Pancreas (tissue), 10 donors: ENCODE data around the gene WWTR1. TPM values are rescaled to one million over a fixed set of nuclear protein-coding genes. Genes with fewer than 3 reads are reported as not detected.

Source experiments
- ATAC-seq, 4 donors: fragments of 200-7000 bp; cut with Tn5 transposase; one replicate each; pipeline versions ENCODE4 v1.8.0 to v1.9.1; 2020; ENCODE audit warnings: mild to moderate bottlenecking in 4 of 4, moderate library complexity in 4 of 4
- DNase-seq, 6 donors: peaks; one replicate each; pipeline ENCODE4 v3.0.0-alpha.2; 2020
- FAIRE-seq: peaks from 2 replicates; lab custom pipeline; 2012; peaks lifted over from hg19 to GRCh38; lab: Jason Lieb, UNC
- H3K27ac ChIP-seq, 4 donors: fragments of 200-600 bp; sonication (generic); 1 replicate in 3 of 4; 2 replicates in 1 of 4; pipeline versions ENCODE4 v1.5.0 to v1.8.0; 2020
- H3K27me3 ChIP-seq, 4 donors: fragments of 200-600 bp; one replicate each; pipeline ENCODE4 v1.8.0; 2021
- H3K36me3 ChIP-seq, 3 donors: fragments of 200-600 bp; sonication (generic) in 1 of 3; one replicate each; pipeline versions ENCODE4 v1.5.0 to v1.8.0; 2020 to 2021
- H3K4me1 ChIP-seq, 3 donors: fragments of 200-600 bp; one replicate each; pipeline ENCODE4 v1.8.0; 2021
- H3K4me3 ChIP-seq, 4 donors: fragments of 200-600 bp; sonication (generic) in 2 of 4; one replicate each; pipeline versions ENCODE4 v1.5.0 to v1.8.0; 2020 to 2021
- H3K9me3 ChIP-seq, 4 donors: fragments of 200-600 bp; one replicate each; pipeline ENCODE4 v1.8.0; 2021
- WGBS, 2 donors: extraction: QIAGEN DNeasy Blood & Tissue Kit; methylation state at CpG; one replicate each; pipeline ENCODE4 v1.1.7; 2013; 5-methylcytosine and 5-hydroxymethylcytosine counted together
- intact Hi-C, 3 donors: fragments of 100-400 bp; cut with DNase I; formaldehyde crosslinking; loops; one replicate each; pipeline versions ENCODE4 v1.11.1 to v1.14.2; 2022
- polyA plus RNA-seq, 2 donors: library from polyadenylated mRNA; stranded (reverse); fragments of 200-250 nt; gene quantifications; one replicate each; pipeline ENCODE4 v1.2.3, GENCODE V29; 2013
- total RNA-seq, 6 donors: library from RNA; stranded (reverse); fragmentation: NEBNext Ultra II Directional in 4 of 6; extraction: Animal tissue kit (Norgen Biotek cat#: 25700) in 4 of 6; gene quantifications; one replicate each; pipeline versions ENCODE4 v1.2.1 to v1.2.4, GENCODE V29; 2021 to 2023
- TF ChIP-seq, protein P1 (sequence below), 4 donors: fragments of 200-600 bp; sonication (generic) in 3 of 4; IDR thresholded peaks; one replicate each; pipeline versions ENCODE4 v1.5.0 to v1.8.0; 2021; ENCODE audit warnings: antibody characterized with exemption in 4 of 4
- donor health status: healthy with polysubstance abuse.
- donor health status: DM: no; HTN: no; CAD: no; lungs with moderate emphysema.
- donor health status: DM: no; HTN: no; CAD: no.
- donor health status: control.
- donor health status: control.
- donor health status: Bipolar disorder and iron deficiency.
- donor health status: DM: yes; HTN: yes; CAD: no.
- donor health status: DM: no; HTN: no; CAD: no.
- donor health status: DM: no; HTN: no; CAD: no.
- donor health status: DM: yes; HTN: yes; CAD: no.

WWTR1 gene
- total and polyA plus RNA-seq, 8 donors = 18.9 to 47.0 (median 23.7) TPM

DNA sequence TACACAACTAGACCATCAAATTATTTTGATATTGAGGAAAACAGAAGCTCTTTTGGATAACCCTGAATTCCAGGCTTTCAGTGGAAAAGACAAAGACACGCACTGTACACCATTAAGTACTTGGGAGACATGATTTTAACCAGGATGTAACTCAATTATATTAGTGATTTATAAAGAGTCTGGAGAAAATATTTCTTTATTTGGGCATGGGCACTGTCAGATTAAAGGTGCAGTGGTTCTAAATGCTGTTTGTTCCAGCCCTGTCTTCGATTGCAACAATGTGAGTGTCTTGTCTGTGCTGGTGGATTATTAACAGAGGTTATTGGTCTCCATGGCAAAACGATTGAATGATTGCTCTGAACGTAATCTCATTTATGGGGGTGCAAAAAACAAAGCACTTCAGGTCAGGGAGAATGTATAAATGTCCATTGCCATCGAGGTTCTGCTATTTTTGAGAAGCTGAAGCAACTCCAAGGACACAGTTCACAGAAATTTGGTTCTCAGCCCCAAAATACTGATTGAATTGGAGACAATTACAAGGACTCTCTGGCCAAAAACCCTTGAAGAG lies 183.5 kb downstream of the WWTR1 start, which contains the start of gene TM4SF4:
TSS of gene TM4SF4 (plus strand) at position 448 of the 568 bp plus-strand sequence. CDS start 181 bp downstream, outside the sequence.
- DNase-seq = no peak
- TF ChIP-seq, protein P1, sequence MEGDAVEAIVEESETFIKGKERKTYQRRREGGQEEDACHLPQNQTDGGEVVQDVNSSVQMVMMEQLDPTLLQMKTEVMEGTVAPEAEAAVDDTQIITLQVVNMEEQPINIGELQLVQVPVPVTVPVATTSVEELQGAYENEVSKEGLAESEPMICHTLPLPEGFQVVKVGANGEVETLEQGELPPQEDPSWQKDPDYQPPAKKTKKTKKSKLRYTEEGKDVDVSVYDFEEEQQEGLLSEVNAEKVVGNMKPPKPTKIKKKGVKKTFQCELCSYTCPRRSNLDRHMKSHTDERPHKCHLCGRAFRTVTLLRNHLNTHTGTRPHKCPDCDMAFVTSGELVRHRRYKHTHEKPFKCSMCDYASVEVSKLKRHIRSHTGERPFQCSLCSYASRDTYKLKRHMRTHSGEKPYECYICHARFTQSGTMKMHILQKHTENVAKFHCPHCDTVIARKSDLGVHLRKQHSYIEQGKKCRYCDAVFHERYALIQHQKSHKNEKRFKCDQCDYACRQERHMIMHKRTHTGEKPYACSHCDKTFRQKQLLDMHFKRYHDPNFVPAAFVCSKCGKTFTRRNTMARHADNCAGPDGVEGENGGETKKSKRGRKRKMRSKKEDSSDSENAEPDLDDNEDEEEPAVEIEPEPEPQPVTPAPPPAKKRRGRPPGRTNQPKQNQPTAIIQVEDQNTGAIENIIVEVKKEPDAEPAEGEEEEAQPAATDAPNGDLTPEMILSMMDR (IDR thresholded peaks at IDR 0.05) = no peak
- Histone ChIP-seq H3K36me3 (no peaks in the 10 kb centered on the region), H3K4me1 (peaks cover 14 to 39% (median 28%) of the 10 kb centered on the region in 3 donors), H3K27me3 (no peaks in the 10 kb centered on the region), H3K4me3 (peak within 1 kb of the TSS in 2 of 4 donors; percentile 23 to 24), H3K27ac (peak within 1 kb of the TSS; percentile 37 to 83 (median 64)), H3K9me3 (no peaks in the 10 kb centered on the region)
- 28 to 30% methylated on average over 5 of the region's 5 CpGs for WGBS, 2 donors
- intact Hi-C loops = no loop called here
- ATAC-seq = peak in 3 of 4 donors; percentile 28 to 42 (median 38)
- FAIRE-seq = no peak

DNA sequence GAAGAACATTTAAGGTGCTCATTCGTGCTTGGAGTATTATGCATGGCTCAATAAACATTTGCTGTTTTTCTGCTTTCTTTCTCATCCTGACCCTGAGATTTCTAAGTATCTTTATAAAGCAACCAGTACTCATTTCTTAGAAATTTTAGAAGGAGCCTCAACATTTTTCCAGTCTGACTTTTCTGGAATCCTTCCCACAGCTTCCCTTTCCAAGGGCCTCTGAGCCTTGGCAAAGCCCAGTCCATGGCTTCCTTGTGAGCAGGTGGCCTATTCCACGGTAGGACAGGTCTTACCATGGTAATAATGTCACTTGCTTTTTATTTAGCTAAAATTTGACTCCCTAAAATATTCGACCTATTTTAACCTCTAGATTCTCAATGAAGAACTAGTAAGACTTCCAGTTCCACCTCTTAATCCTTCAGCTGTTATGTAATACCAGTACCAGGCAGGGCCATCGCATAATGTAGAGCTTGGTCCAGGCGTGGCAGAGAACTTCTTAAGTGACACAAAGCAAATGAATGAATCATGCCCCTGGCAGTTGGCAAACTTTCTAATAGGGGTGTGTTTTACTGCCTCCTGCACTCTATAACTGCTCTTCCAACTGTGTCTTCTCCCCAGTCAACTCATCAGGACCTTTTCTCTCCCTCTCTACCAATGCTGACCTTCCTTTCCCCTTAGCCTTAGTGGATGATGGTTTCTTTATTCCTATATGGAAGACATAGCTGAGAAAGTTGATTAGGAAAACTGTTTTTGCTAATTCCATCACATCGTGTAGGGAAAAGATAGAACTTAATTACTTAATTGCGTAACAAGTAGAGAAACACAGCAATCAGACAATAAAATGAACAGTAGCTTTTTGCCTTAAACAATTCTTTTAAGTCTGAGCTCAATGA lies 184.2 kb downstream of the WWTR1 start:
- Histone ChIP-seq H3K27me3 (no peaks in the 10 kb centered on the region), H3K36me3 (no peaks in the 10 kb centered on the region), H3K4me3 (no peak overlapping the region), H3K4me1 (peaks cover 17 to 45% (median 35%) of the 10 kb centered on the region in 3 donors), H3K9me3 (no peaks in the 10 kb centered on the region), H3K27ac (peak overlapping the region; percentile 37 to 83 (median 64))
- ATAC-seq (peak; percentile 82 to 85 (median 84)), FAIRE-seq (no peak), DNase-seq (peak in 4 of 6 donors; percentile 54 to 80 (median 70))
- TF ChIP-seq, protein P1 (IDR thresholded peaks at IDR 0.05) = no peak
- whole genome bisulfite sequencing, 2 donors = 33 to 35% methylated on average over 7 of the region's 7 CpGs
- intact Hi-C loops = no loop called here

DNA sequence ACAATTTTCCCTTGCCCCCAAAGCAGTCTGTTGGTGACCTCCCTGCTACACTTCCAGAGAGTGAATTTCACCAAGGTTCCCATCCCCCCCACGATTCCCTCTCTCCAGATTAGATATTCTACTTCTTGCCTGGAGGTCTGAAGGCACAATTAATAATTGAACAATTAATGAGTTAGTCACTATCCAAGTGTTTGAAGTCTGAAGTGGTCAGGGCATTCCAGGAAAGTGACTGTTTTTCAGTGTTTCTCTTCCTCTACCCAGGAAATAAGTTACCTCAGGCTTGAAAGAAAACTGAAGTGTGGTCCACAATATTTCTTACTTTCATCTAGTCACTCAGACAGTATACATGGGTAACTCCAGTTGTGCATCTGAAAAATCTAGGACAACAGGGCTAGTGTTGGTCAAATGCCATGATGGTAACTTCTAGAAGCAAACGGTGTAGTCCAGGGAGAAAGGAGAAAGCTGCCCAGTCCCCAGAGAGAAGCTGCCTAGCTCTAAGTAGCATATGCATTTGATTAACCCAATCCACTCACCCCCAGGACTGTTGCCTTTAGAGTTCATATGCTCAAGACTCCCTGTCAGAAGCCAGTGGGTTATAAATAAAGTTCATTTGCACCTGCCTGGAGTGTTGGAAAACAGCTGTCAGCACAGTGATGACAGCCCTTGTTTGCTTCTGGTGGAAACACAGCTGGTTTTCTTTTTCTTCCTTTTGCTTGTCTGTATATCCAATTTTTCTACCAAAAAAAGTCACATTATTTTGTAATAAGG lies 185.6 kb downstream of the WWTR1 start:
- intact Hi-C loops = no loop called here
- Histone ChIP-seq H3K27ac (peak overlapping the region in 3 of 4 donors; percentile 3 to 83 (median 80)), H3K4me3 (no peak overlapping the region), H3K27me3 (no peaks in the 10 kb centered on the region), H3K9me3 (no peaks in the 10 kb centered on the region), H3K36me3 (no peaks in the 10 kb centered on the region), H3K4me1 (peaks cover 25 to 49% (median 45%) of the 10 kb centered on the region in 3 donors)
- 28 to 48% methylated on average over 2 of the region's 2 CpGs for WGBS, 2 donors
- TF ChIP-seq, protein P1 (IDR thresholded peaks at IDR 0.05) = no peak
- FAIRE-seq (no peak), DNase-seq (no peak), ATAC-seq (peak in 1 of 4 donors; percentile 11)

DNA sequence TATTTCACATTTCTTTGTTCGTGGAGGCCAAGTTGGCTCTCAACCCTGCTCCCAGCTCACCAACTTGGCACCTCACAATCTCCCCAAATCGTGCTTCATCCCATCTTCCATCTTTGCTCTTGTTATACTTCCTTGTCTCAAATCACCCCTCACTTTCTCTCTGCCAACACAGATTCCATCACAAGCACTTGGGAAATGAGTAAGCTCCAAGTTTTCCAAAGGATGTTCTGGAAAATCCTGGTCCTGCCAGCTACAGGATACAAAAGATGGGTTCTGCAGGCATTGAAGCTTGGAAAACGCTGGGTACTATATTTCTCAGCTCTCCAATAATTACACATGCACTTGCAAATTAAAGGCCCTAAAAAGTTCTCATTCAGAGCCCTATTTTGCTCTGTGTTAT lies 187.4 kb downstream of the WWTR1 start:
- H3K36me3 ChIP-seq = no peaks in the 10 kb centered on the region
- intact Hi-C loops = no loop called here

More for the DNA sequence above, 187.4 kb downstream of the WWTR1 start:
- ATAC-seq (no peak), FAIRE-seq (no peak), DNase-seq (no peak)
- Histone ChIP-seq H3K27ac (no peak overlapping the region), H3K4me1 (peaks cover 25 to 49% (median 49%) of the 10 kb centered on the region in 3 donors), H3K4me3 (no peak overlapping the region), H3K27me3 (no peaks in the 10 kb centered on the region), H3K9me3 (no peaks in the 10 kb centered on the region)
- 71 to 85% methylated on average over 3 of the region's 3 CpGs for WGBS, 2 donors
- TF ChIP-seq, protein P1 (IDR thresholded peaks at IDR 0.05) = no peak
